SK-N-SH (cell line): ENCODE measurements around the gene TBC1D5. TPM values are rescaled to one million over a fixed set of nuclear protein-coding genes. Genes with fewer than 3 reads are reported as not detected.

ENCODE experiments used
- CTCF ChIA-PET: fragments of 300-600, 350-600 bp; formaldehyde crosslinking; extraction: SDS; loops from one replicate; lab custom pipeline; 2021; lab: Yijun Ruan, JAX
- POLR2A ChIA-PET: fragments of 350-600 bp; sonication (Branson Sonifier 250); formaldehyde crosslinking; extraction: SDS; loops from one replicate; lab custom pipeline; 2020; ENCODE audit warnings: antibody characterized with exemption, inconsistent platforms; lab: Yijun Ruan, JAX
- DNase-seq: peaks from one replicate; pipeline ENCODE4 v3.0.0; 2012
- H2AFZ ChIP-seq: fragments of 200-600 bp; sonication (generic); 2 replicates; pipeline ENCODE4 v1.8.1; 2016; ENCODE audit warnings: antibody characterized with exemption, mild to moderate bottlenecking, low read depth
- H3F3A ChIP-seq: fragments of 200-600 bp; sonication (generic); replicated peaks from 2 replicates; pipeline ENCODE3; 2016; ENCODE audit warnings: antibody characterized with exemption, mild to moderate bottlenecking; ENCODE audit not compliant: insufficient read depth
- H3K27ac ChIP-seq, 2 experiments: fragments of 200-500 bp in 1 of 2; fragments of 200-600 bp in 1 of 2; sonication (Bioruptor generic) in 1 of 2; sonication (generic), shearing (Covaris generic) in 1 of 2; 2 replicates each; pipeline versions ENCODE4 v1.5.1 to v1.6.1; 2014 to 2016; ENCODE audit warnings: low read depth in 2 of 2, inconsistent platforms in 1 of 2, low read length in 1 of 2, mild to moderate bottlenecking in 1 of 2, mixed read lengths in 1 of 2
- H3K27me3 ChIP-seq: fragments of 200-600 bp; sonication (generic), shearing (Covaris generic); 2 replicates; pipeline ENCODE4 v1.6.1; 2016; ENCODE audit warnings: mixed run types; ENCODE audit not compliant: insufficient read depth
- H3K36me3 ChIP-seq, 2 experiments: fragments of 200-500 bp in 1 of 2; fragments of 200-600 bp in 1 of 2; sonication (Bioruptor generic) in 1 of 2; sonication (generic) in 1 of 2; replicated peaks in 1 of 2; 2 replicates each; pipeline versions ENCODE3 to v1.5.1; 2014 to 2016; ENCODE audit warnings: low read length in 1 of 2, mild to moderate bottlenecking in 1 of 2; ENCODE audit not compliant: insufficient read depth in 2 of 2, control insufficient read depth in 1 of 2
- H3K4me1 ChIP-seq, 2 experiments: fragments of 200-500 bp in 1 of 2; fragments of 200-600 bp in 1 of 2; sonication (Bioruptor generic) in 1 of 2; sonication (generic), shearing (Covaris generic) in 1 of 2; 2 replicates each; pipeline versions ENCODE4 v1.5.1 to v1.6.1; 2014 to 2016; ENCODE audit warnings: low read depth in 1 of 2, low read length in 1 of 2, mixed run types in 1 of 2; ENCODE audit not compliant: insufficient read depth in 2 of 2, control insufficient read depth in 1 of 2
- H3K4me2 ChIP-seq: fragments of 200-600 bp; sonication (generic), shearing (Covaris generic); 2 replicates; pipeline ENCODE4 v1.6.1; 2017; ENCODE audit warnings: mixed run types
- H3K4me3 ChIP-seq, 2 experiments: fragments of 200-500 bp in 1 of 2; fragments of 200-600 bp in 1 of 2; sonication (Bioruptor generic) in 1 of 2; sonication (generic), shearing (Covaris generic) in 1 of 2; 2 replicates each; pipeline versions ENCODE4 v1.5.1 to v1.8.1; 2014 to 2016; ENCODE audit warnings: low read depth in 2 of 2, inconsistent platforms in 1 of 2, low read length in 1 of 2, mild to moderate bottlenecking in 1 of 2, mixed read lengths in 1 of 2, moderate library complexity in 1 of 2
- H3K79me2 ChIP-seq: fragments of 200-600 bp; sonication (generic); 2 replicates; pipeline ENCODE4 v1.8.1; 2017; ENCODE audit warnings: mild to moderate bottlenecking; ENCODE audit not compliant: insufficient read depth
- H3K9ac ChIP-seq: fragments of 200-600 bp; sonication (generic); 2 replicates; pipeline ENCODE4 v1.6.1; 2017; ENCODE audit warnings: mixed run types
- H3K9me2 ChIP-seq: fragments of 200-600 bp; sonication (generic); 2 replicates; pipeline ENCODE4 v1.6.1; 2017; ENCODE audit warnings: mixed run types
- H3K9me3 ChIP-seq: fragments of 200-600 bp; sonication (generic); 2 replicates; pipeline ENCODE4 v1.6.1; 2017; ENCODE audit warnings: mixed run types, mild to moderate bottlenecking, moderate library complexity
- H4K20me1 ChIP-seq: fragments of 200-600 bp; sonication (generic); 2 replicates; pipeline ENCODE4 v1.6.1; 2017; ENCODE audit warnings: mild to moderate bottlenecking, mixed run types; ENCODE audit not compliant: insufficient read depth
- CHD2 ChIP-seq: fragments of 150-350 bp; IDR thresholded peaks from 2 replicates; pipeline ENCODE4 v1.6.1; 2018; ENCODE audit warnings: low read length; ENCODE audit not compliant: partially characterized antibody
- EP300 ChIP-seq, 2 experiments: IDR thresholded peaks; 2 replicates each; pipeline versions ENCODE4 v1.4.0 to v1.6.1; 2012; ENCODE audit warnings: borderline replicate concordance in 1 of 2, low read depth in 1 of 2, low read length in 1 of 2
- EZH2phosphoT487 ChIP-seq: fragments of 200-600 bp; sonication (generic); IDR thresholded peaks from 2 replicates; pipeline ENCODE4 v1.6.1; 2017; ENCODE audit warnings: low read depth, mixed run types, mild to moderate bottlenecking, antibody characterized with exemption, moderate library complexity, borderline replicate concordance
- FOSL2 ChIP-seq: IDR thresholded peaks from 2 replicates; pipeline ENCODE4 v1.4.0; 2012; ENCODE audit warnings: low read depth, mild to moderate bottlenecking, moderate library complexity, borderline replicate concordance
- FOXJ3 ChIP-seq: sonication (generic); formaldehyde crosslinking; IDR thresholded peaks from 2 replicates; pipeline ENCODE4 v1.5.1; 2020; ENCODE audit warnings: mild to moderate bottlenecking, missing genetic modification reagents
- GABPA ChIP-seq: IDR thresholded peaks from 2 replicates; pipeline ENCODE4 v1.4.0; 2012; ENCODE audit warnings: low read depth, mild to moderate bottlenecking
- JUND ChIP-seq: IDR thresholded peaks from 2 replicates; pipeline ENCODE4 v1.4.0; 2012
- MEF2A ChIP-seq: IDR thresholded peaks from 2 replicates; pipeline ENCODE4 v1.4.0; 2012; ENCODE audit warnings: low read depth, borderline replicate concordance
- MXI1 ChIP-seq: IDR thresholded peaks from 2 replicates; pipeline ENCODE4 v1.6.1; 2012; ENCODE audit warnings: mild to moderate bottlenecking, low read depth, low read length, improper control_type of control experiment
- NFIC ChIP-seq: IDR thresholded peaks from 2 replicates; pipeline ENCODE4 v1.4.0; 2012; ENCODE audit warnings: borderline replicate concordance
- RAD21 ChIP-seq: IDR thresholded peaks from 2 replicates; pipeline ENCODE4 v1.6.1; 2012; ENCODE audit warnings: mild to moderate bottlenecking, low read length
- REST ChIP-seq: IDR thresholded peaks from 2 replicates; pipeline ENCODE4 v1.6.1; 2012; ENCODE audit warnings: mild to moderate bottlenecking, low read depth, low read length, moderate library complexity
- RFX5 ChIP-seq: IDR thresholded peaks from 2 replicates; pipeline ENCODE4 v1.6.1; 2012; ENCODE audit warnings: mild to moderate bottlenecking, improper control_type of control experiment, low read length
- RXRA ChIP-seq: IDR thresholded peaks from 2 replicates; pipeline ENCODE4 v1.4.0; 2012; ENCODE audit warnings: low read depth, mild to moderate bottlenecking, borderline replicate concordance
- SMC3 ChIP-seq: IDR thresholded peaks from 2 replicates; pipeline ENCODE4 v1.6.1; 2012; ENCODE audit warnings: low read depth, low read length, improper control_type of control experiment
- TCF12 ChIP-seq: IDR thresholded peaks from 2 replicates; pipeline ENCODE4 v1.4.0; 2012
- USF1 ChIP-seq: IDR thresholded peaks from 2 replicates; pipeline ENCODE4 v1.4.0; 2012; ENCODE audit warnings: low read depth, borderline replicate concordance
- USF2 ChIP-seq: fragments of 150-350 bp; IDR thresholded peaks from 2 replicates; pipeline ENCODE4 v1.6.1; 2017; ENCODE audit warnings: antibody characterized with exemption, low read length, low read depth, borderline replicate concordance
- ZBTB33 ChIP-seq: IDR thresholded peaks from 2 replicates; pipeline ENCODE4 v1.4.0; 2012; ENCODE audit warnings: low read depth, borderline replicate concordance
- WGBS: methylation state at CpG from one replicate; pipeline ENCODE4 v1.1.6; 2017; ENCODE audit warnings: low lambda C conversion rate; 5-methylcytosine and 5-hydroxymethylcytosine counted together
- polyA plus RNA-seq, 3 experiments: library from polyadenylated mRNA; depleted of rRNA; stranded (reverse); fragments of >200 nt; gene quantifications; 2 replicates each; pipeline ENCODE4 v1.2.3, GENCODE V29; 2012

TBC1D5 gene
- polyA plus RNA-seq, 1 of the 3 experiments (the other 2 are of a cell fraction): 19.5 TPM

- Histone ChIP-seq H4K20me1 (no peaks in the 10 kb centered on the region), H3K9ac (no peak overlapping the region), H3K79me2 (no peaks in the 10 kb centered on the region; the same call in none of the 2 replicates), H3K4me3 (no peak overlapping the region), H3K36me3 (no peaks in the 10 kb centered on the region), H3K9me3 (no peaks in the 10 kb centered on the region), H3F3A (no peaks in the 10 kb centered on the region), H3K27me3 (no peaks in the 10 kb centered on the region), H3K9me2 (no peaks in the 10 kb centered on the region), H2AFZ (no peak overlapping the region), H3K4me2 (no peak overlapping the region), H3K27ac (no peak overlapping the region), H3K4me1 (no peaks in the 10 kb centered on the region)
- TF ChIP-seq RXRA (no peak), RAD21 (no peak), SMC3 (no peak), RFX5 (no peak), FOSL2 (no peak), MEF2A (no peak), EZH2phosphoT487 (no peak), CHD2 (no peak), JUND (no peak), USF1 (no peak), NFIC (no peak), EP300 (IDR thresholded peaks at IDR 0.05; ENCODE audit: borderline replicate concordance in 1 of 2, low read depth in 1 of 2, low read length in 1 of 2) (no peak), TCF12 (no peak), ZBTB33 (no peak)
- CTCF ChIA-PET: no interaction called here
- DNase-seq: no peak
- WGBS: 91% methylated on average over 3 of the region's 3 CpGs
- POLR2A ChIA-PET: no interaction called here
These were observed 183.9 kb downstream of the TBC1D5 start for GRCh38 chr3:17558565-17558964.

- Histone ChIP-seq H2AFZ (no peak overlapping the region), H3K9ac (no peak overlapping the region), H3K4me1 (no peaks in the 10 kb centered on the region), H3K4me2 (no peak overlapping the region), H3K9me3 (no peaks in the 10 kb centered on the region), H3K9me2 (no peaks in the 10 kb centered on the region), H3K79me2 (no peaks in the 10 kb centered on the region; the same call in none of the 2 replicates), H3F3A (no peaks in the 10 kb centered on the region), H3K36me3 (no peaks in the 10 kb centered on the region), H3K27ac (no peak overlapping the region), H4K20me1 (no peaks in the 10 kb centered on the region), H3K4me3 (no peak overlapping the region), H3K27me3 (no peaks in the 10 kb centered on the region)
- DNase-seq: no peak
- WGBS: 92% methylated on average over 1 of the region's 1 CpG
- ChIA-PET CTCF (no interaction called here), POLR2A (no interaction called here)
- TF ChIP-seq RFX5 (no peak), FOXJ3 (CRISPR knock-in tag) (no peak), GABPA (no peak), MXI1 (no peak), NFIC (no peak), USF1 (no peak), USF2 (no peak), EZH2phosphoT487 (no peak), REST (no peak), RXRA (no peak)
These were observed 184.5 kb downstream of the TBC1D5 start for GRCh38 chr3:17557749-17558463.
